Erythroblast (primary cell): ENCODE results near the gene EPN2.

Experiments
- GATA1 ChIP-seq: IDR thresholded peaks from 2 replicates; pipeline ENCODE4 v1.6.1; 2011; ENCODE audit warnings: low read depth, mild to moderate bottlenecking, control low read depth, low read length, moderate library complexity
- POLR2A ChIP-seq: IDR thresholded peaks from 2 replicates; pipeline ENCODE4 v1.6.1; 2011; ENCODE audit warnings: mild to moderate bottlenecking, low read length

- no peak for TF ChIP-seq POLR2A
- no peak for TF ChIP-seq GATA1
Measured at GRCh38 chr17:19285213-19285900, 48.2 kb downstream of the EPN2 start.
